GM15510 (cell line): Measurements from ENCODE around the gene RPL27A.

ENCODE experiments used
- POLR2A ChIP-seq: IDR thresholded peaks from 3 replicates; pipeline ENCODE4 v1.6.1; 2011; ENCODE audit warnings: borderline replicate concordance; ENCODE audit not compliant: insufficient read length; ENCODE audit errors: extremely low read depth

RPL27A gene

DNA sequence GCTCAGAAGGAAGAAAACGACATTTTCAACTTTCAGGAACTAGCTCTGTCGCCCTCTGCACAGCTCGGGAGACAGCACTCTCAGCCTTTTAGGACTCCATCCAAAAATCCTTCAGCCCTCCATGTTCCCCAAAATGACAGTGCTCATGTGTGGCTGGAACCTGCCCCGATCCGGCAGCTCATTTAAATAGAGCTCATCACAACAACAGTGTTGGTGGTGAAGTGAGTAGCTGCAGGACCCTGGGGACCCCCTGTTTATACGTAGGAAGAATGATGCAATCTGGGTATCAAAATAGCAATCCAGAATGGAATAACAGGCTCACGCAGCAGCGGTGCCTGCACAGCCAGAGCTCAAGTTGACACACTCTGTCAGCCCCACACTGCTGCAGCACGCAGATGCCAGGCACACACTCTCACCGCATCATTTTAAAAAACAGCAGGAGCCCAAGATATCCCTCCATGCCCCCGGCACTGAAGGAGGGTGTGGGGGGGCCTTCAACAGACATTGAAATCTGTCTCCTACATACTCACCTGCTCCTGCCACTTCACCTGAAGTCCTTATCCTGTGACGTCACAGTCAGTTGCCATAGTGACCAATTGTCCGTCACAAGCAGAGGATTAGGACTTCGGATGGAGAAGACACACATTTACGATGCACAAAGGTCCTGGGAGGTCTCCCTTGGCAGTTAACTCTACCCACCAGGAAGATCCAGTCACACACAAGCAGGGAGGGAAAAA lies 24.1 kb upstream of the RPL27A start:
- no peak for TF ChIP-seq POLR2A

GRCh38 chr11:8661001-8661795 lies 21.4 kb upstream of the RPL27A start:
- no peak for TF ChIP-seq POLR2A

DNA sequence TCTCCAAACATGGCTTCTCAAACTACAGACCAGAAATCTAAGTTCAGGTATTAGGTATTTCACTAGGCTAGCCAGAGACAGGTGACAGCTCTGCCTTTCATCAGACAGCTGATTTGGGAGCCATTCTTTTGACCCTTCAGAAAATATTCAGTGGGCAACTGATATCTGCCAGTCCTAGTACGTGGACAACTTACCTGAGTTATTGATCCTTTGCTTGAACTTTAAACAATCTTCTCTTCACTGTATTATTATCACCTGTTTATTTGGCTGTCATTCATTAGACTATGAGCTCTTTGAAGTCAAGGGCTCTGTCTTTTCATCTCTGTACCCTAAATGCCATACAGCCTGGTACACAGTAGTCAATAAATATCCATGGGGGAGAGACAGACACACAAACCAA lies 17.4 kb upstream of the RPL27A start:
- no peak for TF ChIP-seq POLR2A

- TF ChIP-seq POLR2A: no peak
Observed at GRCh38 chr11:8671193-8671612, 11.4 kb upstream of the RPL27A start.

DNA sequence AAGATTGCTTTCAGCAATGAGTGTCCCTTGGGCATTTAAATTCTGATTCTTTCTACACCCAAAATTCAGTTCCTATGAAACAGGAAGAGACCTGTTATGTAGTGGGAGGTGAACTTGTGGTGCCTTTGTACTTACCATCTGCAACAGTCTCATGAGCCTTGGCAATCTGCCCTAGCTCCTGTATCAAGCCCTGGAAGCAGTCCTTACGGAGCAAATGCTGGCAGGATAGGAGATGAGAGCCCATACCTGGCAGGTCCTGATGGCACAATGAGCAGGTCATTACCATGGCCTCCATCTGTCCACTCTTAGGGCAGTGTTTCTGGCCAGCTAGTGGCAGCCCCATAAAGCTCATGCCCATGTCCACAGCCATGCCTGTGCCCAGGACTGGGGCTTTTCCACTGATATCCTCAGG lies 10.9 kb upstream of the RPL27A start:
- no peak for TF ChIP-seq POLR2A

DNA sequence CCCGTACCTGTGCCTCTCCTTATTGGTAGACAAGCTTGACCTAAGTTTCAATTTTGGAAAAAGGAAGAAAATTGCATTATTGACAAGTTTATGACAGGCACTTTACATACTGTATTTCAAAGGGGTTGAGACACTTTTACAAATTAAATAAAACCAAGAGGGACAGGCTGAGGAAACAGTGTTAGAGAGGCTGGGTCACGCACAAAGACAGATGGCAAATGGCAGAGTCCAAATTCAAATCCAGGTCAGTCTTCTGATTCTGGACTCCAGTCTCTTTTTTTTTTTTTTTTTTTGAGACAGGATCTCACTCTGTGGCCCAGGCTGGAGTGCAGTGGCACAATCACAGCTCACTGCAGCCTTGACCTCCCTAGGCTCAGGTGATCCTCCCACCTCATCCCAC lies 10.2 kb upstream of the RPL27A start:
- TF ChIP-seq POLR2A: no peak

- no peak for TF ChIP-seq POLR2A
Observed at GRCh38 chr11:8674859-8675258, 7.7 kb upstream of the RPL27A start.

DNA sequence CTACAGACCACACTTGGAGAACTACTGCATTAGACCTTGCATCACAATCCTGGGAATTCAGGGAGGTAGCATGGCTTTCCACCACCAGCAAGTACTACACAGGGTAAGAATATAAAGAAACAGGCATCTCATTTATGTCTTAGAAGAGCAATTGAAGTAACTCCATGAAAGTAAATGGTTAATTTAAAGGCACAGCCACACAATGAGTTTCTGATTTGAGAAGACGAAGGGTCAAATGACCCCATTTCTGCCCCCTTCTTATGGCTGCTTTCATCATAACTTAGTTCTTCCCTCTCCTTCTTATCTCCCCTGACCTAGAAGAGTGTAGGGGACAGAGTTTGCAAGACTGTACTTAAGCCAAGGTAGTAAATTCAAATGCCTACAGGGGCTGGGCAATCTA lies 6.1 kb upstream of the RPL27A start:
- TF ChIP-seq POLR2A: no peak

GRCh38 chr11:8679006-8679405 lies 3.6 kb upstream of the RPL27A start:
- TF ChIP-seq POLR2A: no peak

GRCh38 chr11:8681837-8682302 lies 722 bp upstream of the RPL27A start:
- no peak for TF ChIP-seq POLR2A

DNA sequence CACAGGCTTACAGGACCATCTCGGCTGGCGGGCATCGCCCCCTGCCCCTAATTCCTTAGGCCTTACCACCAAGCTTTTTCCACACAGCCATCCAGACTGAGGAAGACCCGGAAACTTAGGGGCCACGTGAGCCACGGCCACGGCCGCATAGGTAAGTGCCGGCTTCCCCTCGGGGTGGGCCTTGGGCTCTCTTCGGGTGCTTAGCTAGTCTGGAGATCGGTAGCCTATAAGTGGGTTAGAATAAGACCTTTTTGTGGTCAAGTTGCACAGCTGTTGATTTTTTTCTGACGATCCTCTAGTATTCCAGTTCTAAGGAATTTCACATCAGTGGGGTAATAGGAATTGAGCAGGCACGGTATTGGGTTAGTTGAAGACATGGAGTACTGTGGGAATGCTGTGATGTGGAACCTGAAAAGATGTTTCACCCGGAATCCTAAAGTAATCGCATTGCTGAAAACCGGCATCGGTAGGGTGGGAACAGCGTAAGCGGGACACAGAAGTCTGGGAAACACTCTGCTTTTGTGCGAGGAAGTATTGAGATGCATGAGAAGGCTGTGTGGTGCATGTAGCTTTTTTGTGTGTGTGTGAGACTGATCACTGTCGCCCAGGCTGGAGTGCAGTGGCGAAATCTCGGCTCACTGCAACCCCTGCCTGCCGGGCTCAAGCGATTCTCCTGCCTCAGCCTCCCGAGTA lies 669 bp downstream of the RPL27A start:
- TF ChIP-seq POLR2A: no peak

- no peak for TF ChIP-seq POLR2A
Observed at GRCh38 chr11:8684600-8685290, 2.2 kb downstream of the RPL27A start.

DNA sequence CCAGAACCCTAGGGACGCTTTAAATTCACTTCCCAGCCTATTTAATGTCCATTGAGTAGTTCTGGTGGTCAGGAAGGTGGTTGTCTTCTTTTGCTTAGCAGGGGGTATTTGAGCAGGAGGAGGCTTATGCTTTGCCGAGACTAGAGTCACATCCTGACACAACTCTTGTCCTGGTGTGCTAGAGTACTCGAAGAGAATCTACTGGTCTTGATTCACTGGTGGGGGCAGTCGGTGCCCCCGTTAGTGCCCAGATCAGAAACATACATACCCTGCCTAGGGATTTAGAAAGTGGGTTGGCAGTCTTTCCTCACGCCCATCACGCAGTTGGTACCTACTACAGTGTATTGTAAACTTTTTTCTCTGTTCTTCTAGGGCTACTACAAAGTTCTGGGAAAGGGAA lies 2.7 kb downstream of the RPL27A start:
- no peak for TF ChIP-seq POLR2A

- no peak for TF ChIP-seq POLR2A
Observed at GRCh38 chr11:8685820-8686219, 3.2 kb downstream of the RPL27A start.

DNA sequence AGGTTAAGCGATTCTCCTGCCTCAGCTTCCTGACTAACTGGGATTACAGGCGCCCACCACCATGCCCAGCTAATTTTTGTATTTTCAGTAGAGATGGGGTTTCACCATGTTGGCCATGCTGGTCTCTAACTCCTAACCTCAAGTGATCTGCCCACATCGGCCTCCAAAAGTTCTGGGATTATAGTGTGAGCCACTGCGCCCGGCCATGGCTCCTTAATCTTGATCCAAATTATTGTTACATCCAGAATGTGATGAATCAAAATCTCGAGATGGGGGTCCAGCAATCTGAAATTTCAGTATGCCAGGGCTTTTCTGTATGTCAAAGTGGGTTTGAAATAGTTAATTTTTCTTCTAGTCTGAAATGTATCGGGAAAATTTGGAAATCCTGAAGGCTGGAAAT lies 3.7 kb downstream of the RPL27A start:
- TF ChIP-seq POLR2A: no peak

DNA sequence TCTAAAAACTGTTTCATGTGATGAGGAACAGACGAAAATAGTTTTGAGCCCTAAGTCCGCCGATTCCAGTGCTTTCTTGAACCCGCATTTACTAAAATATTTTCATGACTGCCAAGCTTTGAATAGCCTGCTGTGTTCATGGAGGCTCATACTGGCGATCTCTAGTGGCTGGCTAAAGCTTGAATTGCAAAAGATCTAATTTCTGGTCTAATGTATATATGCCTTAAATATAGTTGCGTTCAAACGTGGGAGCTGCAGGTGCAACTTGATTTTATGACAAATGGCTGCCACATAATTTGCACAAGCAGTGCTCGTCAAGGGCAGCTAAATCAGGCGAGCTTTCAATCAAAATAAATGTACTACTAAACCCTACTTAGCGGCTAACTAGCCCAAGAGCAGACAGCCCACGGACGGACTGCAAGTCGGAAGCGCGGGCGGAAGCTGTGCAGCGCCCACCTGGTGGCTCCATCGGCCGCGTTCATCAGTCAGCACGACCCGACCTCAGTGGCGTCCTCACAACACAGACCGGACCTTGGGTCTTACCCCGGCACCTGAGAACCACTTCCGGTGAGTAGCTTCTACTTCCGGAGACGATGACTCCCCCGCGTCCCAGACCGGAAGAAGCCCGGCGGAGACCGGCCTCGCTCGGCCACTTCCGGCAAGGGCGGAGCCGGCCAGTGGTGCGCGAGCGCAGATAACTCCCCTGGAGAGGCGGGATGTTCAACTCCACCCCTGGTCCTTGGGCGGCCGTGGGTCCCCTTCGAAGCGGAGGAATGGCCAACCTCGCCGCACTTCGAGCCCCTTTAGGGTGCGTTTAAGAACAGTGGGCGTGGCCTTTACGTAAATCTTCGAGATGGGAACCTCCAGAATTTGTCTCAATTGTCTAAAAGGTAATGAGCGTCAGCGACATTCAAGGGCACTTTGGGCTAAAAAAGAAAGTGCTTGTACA lies 6.1 kb downstream of the RPL27A start:
- peak; percentile 96 for TF ChIP-seq POLR2A
